Transverse colon (tissue), 4 donors: ENCODE results near the gene PDXDC1. TPM values are rescaled to one million over a fixed set of nuclear protein-coding genes. Genes with fewer than 3 reads are reported as not detected.
"Not testable (repeated sequence)": the region's sequence is repeated elsewhere in the genome, so short reads cannot be mapped to it uniquely, and the experiment has no call there.

ENCODE experiments used
- DNase-seq: peaks from one replicate; pipeline ENCODE4 v3.0.0-alpha.2; 2019
- H3K27ac ChIP-seq, 4 donors: fragments of 200-600 bp; sonication (generic); 2 replicates each; pipeline ENCODE4 v1.5.1; 2016 to 2018; ENCODE audit warnings: inconsistent platforms in 4 of 4
- H3K27me3 ChIP-seq: fragments of 200-600 bp; sonication (generic); 2 replicates; pipeline ENCODE4 v1.5.1; 2017; ENCODE audit warnings: inconsistent platforms
- H3K36me3 ChIP-seq, 4 donors: fragments of 200-600 bp; sonication (generic); 2 replicates each; pipeline ENCODE4 v1.5.1; 2017 to 2019; ENCODE audit warnings: inconsistent platforms in 4 of 4
- H3K4me1 ChIP-seq, 4 donors: fragments of 200-600 bp; sonication (generic); 2 replicates each; pipeline ENCODE4 v1.5.1; 2017 to 2020; ENCODE audit warnings: inconsistent platforms in 4 of 4
- H3K4me3 ChIP-seq, 4 donors: fragments of 200-600 bp; sonication (generic); 1 replicate in 1 of 4; 2 replicates in 3 of 4; pipeline versions ENCODE4 v1.5.1 to v1.6.1; 2017 to 2019; ENCODE audit warnings: inconsistent platforms in 4 of 4
- H3K9me3 ChIP-seq, 2 donors: fragments of 200-600 bp; sonication (generic); 2 replicates each; pipeline ENCODE4 v1.5.1; 2017 to 2019; ENCODE audit warnings: inconsistent platforms in 2 of 2
- POLR2A ChIP-seq: fragments of 450-650 bp; IDR thresholded peaks from one replicate; pipeline ENCODE4 v1.6.1; 2016; ENCODE audit warnings: antibody characterized with exemption, mild to moderate bottlenecking, moderate library complexity
- POLR2AphosphoS5 ChIP-seq, 3 donors: sonication (generic); formaldehyde crosslinking; IDR thresholded peaks; one replicate each; pipeline ENCODE4 v1.6.1; 2016; ENCODE audit warnings: antibody characterized with exemption in 3 of 3
- WGBS, 2 donors: methylation state at CpG; one replicate each; pipeline ENCODE4 v1.1.5; 2018; ENCODE audit warnings: low coverage in 1 of 2; 5-methylcytosine and 5-hydroxymethylcytosine counted together
- in situ Hi-C, 4 donors: fragments of 200-750 bp; cut with MboI; loops; one replicate each; pipeline versions ENCODE4 v1.15.0 to v1.15.1; 2017; ENCODE audit warnings: low sequenced_read_pairs in 3 of 4, low pct_ligation_motif_present in 1 of 4, low pct_unique_long_range_greater_than_20kb in 1 of 4
- intact Hi-C: fragments of 100-400 bp; cut with DNase I; formaldehyde crosslinking; loops from one replicate; pipeline ENCODE4 v1.15.1; 2023; ENCODE audit warnings: low total_unique reads
- total RNA-seq, 4 donors: library from RNA; depleted of rRNA; stranded (reverse); fragments of >200 nt; gene quantifications; one replicate each; pipeline ENCODE4 v1.1.0, GENCODE V29; 2016

The PDXDC1 gene
- total RNA-seq, 4 donors from 2014 or later, result 95.8 to 162 (median 133) TPM

DNA sequence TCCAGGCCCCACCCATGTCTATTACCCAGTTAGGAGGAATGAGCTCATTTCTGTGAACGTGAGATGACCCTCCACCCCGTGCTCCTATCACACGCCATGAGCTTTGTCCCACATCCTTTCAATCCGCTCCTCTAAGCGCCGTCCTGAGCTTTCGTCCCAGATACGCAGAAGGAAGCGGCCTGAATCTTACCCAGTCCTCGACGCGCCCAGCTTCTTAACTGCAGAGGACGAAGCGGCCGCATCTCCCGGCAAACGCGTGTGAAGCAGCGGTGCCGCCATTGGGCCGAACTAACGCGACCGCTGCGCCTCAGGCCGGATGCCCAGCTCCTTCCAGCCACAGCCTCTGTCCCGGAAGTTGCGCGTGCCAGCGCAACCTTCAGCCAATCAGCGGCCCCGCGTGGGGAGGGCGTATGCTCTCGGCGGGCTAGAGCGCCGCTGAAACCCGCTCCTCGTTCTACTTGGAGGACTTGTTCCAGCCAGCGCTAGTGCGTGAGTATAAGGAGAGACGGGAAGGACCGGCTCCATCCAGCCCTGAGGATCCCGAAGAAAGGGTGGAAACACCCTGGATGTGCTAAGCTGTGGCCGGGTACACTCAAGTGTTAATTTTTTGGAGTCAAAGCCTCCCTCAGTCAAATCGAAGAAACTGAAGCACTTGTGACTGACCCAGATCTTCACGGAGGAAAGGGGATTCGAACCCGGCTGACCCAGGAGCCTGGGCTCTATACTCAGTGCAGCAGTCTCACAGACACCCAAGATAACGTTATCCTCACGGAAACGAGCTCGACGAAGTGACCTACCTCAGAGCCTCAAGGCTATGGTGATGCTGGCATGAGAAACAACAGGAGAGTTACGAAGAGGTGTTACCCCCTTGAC, 119.4 kb downstream of the PDXDC1 start, which contains the start of gene RRN3:
RRN3 (minus strand) TSS at position 318 of the 873 bp plus-strand sequence; CDS start at position 279, 39 bp downstream.
- H3K27me3 ChIP-seq, intact Hi-C loops, H3K9me3 ChIP-seq, in situ Hi-C loops, H3K36me3 ChIP-seq: not testable (repeated sequence)
- DNase-seq, result peak; percentile 95
- TF ChIP-seq POLR2A (peak; percentile 92), POLR2AphosphoS5 (IDR thresholded peaks at IDR 0.05) (peak; percentile 86 to 95 (median 87))
- peak within 1 kb of the TSS; percentile 84 to 91 (median 87) for H3K27ac ChIP-seq
- peaks cover 9 to 18% (median 12%) of the 10 kb centered on the region in 4 donors for H3K4me1 ChIP-seq
- peak within 1 kb of the TSS; percentile 54 to 69 (median 56) for H3K4me3 ChIP-seq
- WGBS, 2 donors, result 3 to 36% methylated on average over 4 to 43 of the region's 56 CpGs

DNA sequence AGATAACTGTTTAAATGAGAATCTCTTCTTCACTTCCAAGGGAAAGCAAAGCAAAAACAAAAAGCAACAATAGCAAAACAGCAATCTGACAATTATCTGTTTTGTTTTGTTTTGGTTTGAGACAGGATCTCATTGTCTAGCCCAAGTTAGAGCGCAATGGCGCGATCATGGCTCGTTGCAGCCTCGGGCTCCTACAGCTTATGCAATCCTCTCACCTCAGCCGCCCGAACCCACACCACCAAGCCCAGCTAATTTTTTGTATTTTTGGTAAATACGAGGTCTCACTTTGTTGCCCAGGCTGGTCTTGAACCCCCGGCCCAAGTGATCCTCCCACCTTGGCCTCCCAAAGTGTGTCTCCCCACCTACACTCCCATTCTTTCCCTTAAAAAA, 121.8 kb downstream of the PDXDC1 start:
- H3K27me3 ChIP-seq, DNase-seq, in situ Hi-C loops, intact Hi-C loops, H3K9me3 ChIP-seq, H3K36me3 ChIP-seq, H3K4me3 ChIP-seq, H3K27ac ChIP-seq: not testable (repeated sequence)
- H3K4me1 ChIP-seq, result peaks cover 9 to 18% (median 12%) of the 10 kb centered on the region in 4 donors
- 88 to 93% methylated on average over 8 to 9 of the region's 9 CpGs for WGBS, 2 donors

DNA sequence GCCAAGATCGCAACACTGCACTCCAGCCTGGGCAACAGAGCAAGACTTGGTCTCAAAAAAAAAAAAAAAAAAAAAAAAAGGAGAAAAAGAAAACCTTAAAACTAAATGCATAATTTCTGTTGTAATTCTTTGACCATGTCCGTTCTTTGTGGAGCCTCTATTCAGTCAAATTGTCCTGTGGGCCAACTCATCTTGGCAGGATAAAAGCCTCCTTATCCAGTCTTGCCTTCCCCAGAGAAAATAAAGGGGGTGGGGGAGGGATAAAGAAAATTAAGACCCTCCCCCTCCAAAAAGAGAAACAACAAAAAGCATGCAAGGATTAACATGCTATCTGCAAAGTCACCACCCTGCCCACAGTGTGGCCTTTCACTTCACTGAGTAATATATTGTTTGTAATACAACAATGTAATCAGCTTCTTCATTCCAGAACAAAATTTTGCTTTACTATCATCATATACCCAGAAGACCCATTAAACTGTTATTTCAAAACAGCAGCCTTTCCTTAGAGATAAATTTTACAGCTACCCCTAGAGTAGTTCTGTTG, 124.6 kb downstream of the PDXDC1 start:
- H3K27me3 ChIP-seq, H3K4me3 ChIP-seq, H3K4me1 ChIP-seq, intact Hi-C loops, H3K36me3 ChIP-seq, DNase-seq, H3K27ac ChIP-seq, in situ Hi-C loops, H3K9me3 ChIP-seq: not testable (repeated sequence)
- WGBS, 2 donors, result 81 to 92% methylated on average over 2 of the region's 2 CpGs

DNA sequence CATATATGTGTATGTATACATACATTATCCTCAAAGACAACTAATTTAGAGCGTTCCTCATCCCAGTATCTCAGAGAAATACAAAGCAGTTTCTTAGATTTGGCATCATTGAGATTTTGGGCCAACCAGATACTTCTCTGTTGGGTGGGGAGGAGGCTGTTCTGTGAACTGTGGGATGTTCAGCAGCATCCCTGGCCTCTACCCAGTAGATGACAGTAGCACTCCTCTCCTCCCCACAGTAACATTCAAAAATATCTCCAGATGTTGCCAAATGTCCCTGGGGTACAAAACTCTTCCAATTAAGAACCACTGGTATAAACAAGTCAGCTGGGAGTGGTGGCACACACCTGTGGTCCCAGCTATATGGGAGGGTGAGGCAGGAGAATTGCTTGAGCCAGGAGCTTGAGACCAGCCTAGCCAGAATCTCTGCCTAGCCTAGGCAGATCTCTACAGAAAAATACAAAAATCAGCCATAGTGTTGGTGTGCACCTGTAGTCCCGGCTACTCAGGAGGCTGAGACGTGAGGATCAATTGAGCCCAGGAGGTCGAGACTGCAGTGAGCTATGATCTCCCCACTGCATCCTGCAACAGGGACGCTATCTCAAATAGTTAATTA, 125.7 kb downstream of the PDXDC1 start:
- WGBS, 2 donors, result 81% methylated on average over 5 of the region's 5 CpGs; no CpG with 5 or more reads in 1 of the 2 donors
- H3K4me3 ChIP-seq, H3K27ac ChIP-seq, in situ Hi-C loops, H3K27me3 ChIP-seq, H3K4me1 ChIP-seq, DNase-seq, intact Hi-C loops, H3K9me3 ChIP-seq, H3K36me3 ChIP-seq: not testable (repeated sequence)

DNA sequence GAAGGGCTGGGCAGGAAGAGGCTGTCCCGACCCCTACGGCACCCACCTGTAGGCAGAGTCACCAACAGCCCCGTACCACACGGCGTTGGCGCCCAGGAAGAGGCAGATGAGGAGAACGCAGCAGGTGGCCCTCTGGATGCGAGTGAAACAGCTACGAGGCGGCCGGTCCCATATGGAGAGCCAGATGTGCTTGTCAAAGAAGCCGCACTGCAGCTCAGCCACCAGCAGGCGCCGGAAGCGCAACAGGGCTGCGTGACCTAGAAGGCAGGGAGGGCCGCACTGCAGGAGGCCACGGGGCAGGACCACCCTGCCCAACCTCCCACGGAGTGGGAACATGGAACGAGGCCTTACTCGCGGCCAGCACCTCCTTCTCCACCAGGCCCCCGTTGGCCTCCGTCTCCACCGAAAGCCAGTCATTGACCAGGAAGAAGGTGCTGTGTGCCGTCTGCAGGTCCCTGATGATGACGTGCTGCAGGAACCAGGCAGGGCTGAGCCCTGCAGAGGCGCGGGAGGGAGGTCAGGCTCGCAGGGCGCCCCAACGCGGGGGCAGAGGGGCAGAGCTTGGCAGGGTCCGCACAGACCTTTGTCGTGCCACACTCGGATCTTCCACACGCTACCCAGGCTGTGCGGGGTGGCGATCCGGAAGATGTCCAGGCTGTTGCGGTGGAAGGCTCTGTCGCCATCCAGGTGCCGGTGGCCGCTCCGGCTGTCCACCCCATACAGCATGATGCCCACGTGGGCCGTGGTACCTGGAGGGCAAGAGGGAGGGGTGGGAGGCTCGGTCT, 153.0 kb downstream of the PDXDC1 start:
- H3K27me3 ChIP-seq, H3K36me3 ChIP-seq, H3K4me3 ChIP-seq, H3K4me1 ChIP-seq, DNase-seq, H3K27ac ChIP-seq, in situ Hi-C loops, H3K9me3 ChIP-seq, intact Hi-C loops: not testable (repeated sequence)
- WGBS, 2 donors, result 100% methylated on average over 3 to 8 of the region's 48 CpGs

DNA sequence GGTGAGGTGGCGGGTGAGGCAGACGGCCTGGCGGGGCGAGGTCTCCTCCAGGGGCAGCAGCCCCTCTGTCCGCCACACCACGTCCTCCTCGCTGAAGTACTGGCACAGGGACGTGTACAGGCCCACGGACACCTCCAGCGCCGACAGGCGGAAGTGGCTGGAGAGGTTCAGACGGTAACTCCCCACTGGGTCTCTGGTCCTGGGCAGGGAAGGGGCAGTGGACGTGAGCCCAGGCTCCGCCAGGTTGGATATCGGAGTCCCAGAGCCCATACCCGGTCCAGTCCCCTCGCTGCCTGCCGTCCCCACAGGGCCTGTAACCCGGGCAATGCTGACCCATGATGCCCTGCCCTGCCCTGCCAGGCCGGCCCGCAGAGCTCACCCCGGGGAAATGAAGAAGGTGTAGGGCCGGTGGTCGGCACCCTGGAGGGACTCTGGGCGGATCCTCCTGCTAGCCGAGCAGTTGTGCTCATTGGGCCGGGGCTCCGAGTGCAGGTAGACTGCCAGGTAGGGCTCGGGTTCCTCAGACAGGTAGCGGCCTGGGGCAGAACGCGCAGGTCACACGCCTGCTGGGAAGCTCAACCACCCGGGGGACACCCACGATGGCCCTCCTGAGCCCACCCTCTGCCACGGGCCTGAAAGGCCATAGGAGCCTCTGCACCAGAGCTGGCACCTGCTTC, 155.6 kb downstream of the PDXDC1 start:
- H3K27me3 ChIP-seq, H3K4me3 ChIP-seq, in situ Hi-C loops, intact Hi-C loops, H3K9me3 ChIP-seq, H3K4me1 ChIP-seq, H3K27ac ChIP-seq, DNase-seq, H3K36me3 ChIP-seq: not testable (repeated sequence)
- 100% methylated on average over 2 of the region's 37 CpGs; no CpG with 5 or more reads in 1 of the 2 donors for WGBS, 2 donors

DNA sequence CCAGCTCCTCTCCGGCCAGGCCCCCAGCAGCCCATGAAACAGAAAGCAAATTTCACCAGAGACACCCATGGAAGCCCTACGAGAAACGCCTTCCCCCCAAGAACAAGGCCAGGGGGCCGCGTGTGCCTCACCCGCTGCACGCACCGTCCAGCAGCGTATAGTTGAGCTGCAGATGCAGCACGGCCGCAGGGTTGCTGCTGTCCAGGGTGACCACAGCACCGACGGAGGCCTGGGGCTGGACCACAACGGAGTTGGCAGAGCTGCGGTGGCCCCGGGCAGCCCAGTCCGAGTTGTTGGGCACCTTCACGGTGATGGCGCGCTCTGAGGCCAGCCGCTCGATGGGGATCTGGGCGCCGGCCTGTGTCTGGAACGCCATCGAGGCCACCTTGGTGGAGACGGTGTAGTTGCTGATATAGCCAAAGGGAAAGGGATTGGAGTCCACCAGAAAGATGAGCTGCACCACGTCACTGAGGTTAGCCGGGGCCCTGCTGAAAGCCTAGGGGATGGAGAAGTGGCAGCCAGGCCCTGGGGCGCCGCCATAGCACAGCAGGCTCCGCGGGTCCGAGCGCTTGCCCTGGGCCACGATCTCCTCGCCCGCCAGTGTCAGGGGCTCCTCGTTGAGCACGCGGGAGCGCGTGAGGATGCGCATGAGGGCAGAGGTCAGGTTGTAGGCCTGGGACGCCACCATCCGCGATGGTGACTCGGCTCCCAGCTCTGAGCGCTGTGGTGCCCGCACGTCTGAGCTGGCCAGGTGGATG, 156.3 kb downstream of the PDXDC1 start:
- H3K27me3 ChIP-seq, H3K4me3 ChIP-seq, H3K9me3 ChIP-seq, DNase-seq, in situ Hi-C loops, H3K36me3 ChIP-seq, intact Hi-C loops, H3K4me1 ChIP-seq, H3K27ac ChIP-seq: not testable (repeated sequence)
- WGBS, 2 donors, result 95% methylated on average over 4 of the region's 51 CpGs; no CpG with 5 or more reads in 1 of the 2 donors

DNA sequence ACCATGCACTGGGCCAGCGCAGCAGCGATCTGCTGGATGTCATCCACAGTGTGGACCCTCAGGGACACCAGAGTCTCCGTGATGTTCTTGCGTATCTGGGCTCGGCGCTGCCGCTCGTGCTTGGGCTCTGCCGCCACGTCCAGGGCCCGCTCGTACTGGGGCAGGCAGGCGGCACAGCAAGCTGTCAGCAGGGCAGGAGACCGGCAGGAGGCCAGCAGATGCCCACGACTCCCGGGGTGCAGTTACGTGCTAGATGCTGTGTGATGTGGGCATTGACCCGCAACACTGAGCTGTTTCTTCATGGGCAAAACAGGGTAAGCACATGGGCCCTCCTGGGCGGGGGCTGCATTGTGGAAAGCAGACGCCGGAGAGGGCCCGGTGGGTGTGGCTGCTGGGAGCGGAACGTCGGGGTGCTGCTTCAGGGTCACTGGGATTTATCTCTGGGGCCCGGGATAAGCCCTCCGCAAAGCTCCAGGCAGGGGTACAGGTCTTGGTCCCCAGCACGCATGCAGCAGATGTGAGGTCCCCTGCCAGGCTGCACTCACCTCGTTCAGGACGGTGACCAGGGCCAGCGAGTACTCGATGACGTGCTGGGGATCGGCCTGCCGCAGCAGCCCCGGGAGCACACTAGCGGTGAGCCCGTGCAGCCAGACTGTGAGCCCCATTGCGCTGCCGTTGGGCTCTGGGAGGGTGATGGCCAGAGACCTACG, 158.0 kb downstream of the PDXDC1 start:
- H3K9me3 ChIP-seq, H3K27me3 ChIP-seq, H3K4me3 ChIP-seq, H3K27ac ChIP-seq, intact Hi-C loops, DNase-seq, H3K36me3 ChIP-seq, H3K4me1 ChIP-seq, in situ Hi-C loops: not testable (repeated sequence)
- WGBS, 2 donors, result 92% methylated on average over 26 of the region's 41 CpGs; no CpG with 5 or more reads in 1 of the 2 donors
